Fibroblast of peridontal ligament (primary cell): Measurements from ENCODE around the gene OR8K5.
"Not testable (repeated sequence)": the region's sequence is repeated elsewhere in the genome, so short reads cannot be mapped to it uniquely, and the experiment has no call there.

ENCODE experiments used
- DNase-seq: peaks from one replicate; pipeline ENCODE4 v3.0.0-alpha.2; 2010; ENCODE audit errors: extremely low read depth

OR8K5 gene, protein sequence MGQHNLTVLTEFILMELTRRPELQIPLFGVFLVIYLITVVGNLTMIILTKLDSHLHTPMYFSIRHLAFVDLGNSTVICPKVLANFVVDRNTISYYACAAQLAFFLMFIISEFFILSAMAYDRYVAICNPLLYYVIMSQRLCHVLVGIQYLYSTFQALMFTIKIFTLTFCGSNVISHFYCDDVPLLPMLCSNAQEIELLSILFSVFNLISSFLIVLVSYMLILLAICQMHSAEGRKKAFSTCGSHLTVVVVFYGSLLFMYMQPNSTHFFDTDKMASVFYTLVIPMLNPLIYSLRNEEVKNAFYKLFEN

DNA sequence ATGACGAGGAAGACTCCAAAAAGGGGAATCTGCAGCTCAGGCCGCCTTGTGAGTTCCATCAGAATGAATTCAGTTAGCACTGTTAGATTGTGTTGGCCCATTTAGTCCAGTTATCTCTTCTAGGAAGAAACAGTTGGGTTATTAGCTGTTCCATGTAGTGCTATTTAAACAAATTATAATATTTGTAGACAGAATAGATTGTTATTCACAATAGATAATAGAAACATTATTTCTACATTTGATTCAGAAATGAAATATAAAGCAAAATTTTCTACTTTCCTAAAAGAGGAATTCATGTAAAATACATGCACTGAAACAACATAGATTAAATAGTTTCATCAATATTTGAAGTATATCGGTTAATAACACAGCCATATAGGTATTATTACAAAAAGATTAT is at the start of gene OR8K5:
Gene OR8K5 (minus strand): TSS at position 101 of the 400 bp plus-strand sequence. CDS start 0 bp downstream, at position 101.
- DNase-seq: no peak

DNA sequence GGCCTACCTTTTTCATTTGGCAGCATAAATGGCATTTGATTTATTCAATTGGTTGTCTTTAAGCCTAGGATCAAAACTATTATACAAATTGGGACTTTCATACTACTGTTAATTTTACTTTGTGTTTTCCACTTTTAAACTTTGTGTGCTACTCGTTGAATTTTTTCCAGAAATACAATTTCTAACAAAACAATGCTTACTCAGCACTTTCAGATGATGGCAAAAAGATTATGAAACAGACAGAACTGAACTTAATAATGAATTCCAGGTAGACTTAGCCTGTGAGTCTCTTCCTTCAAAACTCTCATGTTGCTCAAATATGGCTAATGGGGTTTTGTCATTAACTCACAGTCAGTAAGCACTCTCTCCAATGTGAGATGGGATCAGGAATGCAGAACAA is 47.7 kb upstream of the OR8K5 start:
- DNase-seq: no peak

DNA sequence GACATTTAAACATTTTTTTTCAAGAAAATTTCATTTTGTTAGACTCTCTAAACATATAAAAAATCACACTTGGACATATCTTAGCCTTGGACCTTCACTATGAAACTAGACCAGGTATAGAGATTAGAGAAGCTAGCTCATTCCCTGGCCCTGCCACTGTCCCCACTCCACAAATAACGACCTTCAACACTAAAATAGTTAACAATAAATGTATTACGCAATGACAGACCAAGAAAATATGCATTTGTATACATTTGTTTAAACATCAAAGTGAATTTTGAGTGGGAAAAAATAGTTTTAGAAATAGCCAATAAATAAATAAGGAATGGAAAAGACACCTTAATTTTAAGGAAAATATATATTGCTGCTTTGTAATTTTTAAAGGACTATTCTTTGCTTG is 37.2 kb upstream of the OR8K5 start:
- DNase-seq: no peak

DNA sequence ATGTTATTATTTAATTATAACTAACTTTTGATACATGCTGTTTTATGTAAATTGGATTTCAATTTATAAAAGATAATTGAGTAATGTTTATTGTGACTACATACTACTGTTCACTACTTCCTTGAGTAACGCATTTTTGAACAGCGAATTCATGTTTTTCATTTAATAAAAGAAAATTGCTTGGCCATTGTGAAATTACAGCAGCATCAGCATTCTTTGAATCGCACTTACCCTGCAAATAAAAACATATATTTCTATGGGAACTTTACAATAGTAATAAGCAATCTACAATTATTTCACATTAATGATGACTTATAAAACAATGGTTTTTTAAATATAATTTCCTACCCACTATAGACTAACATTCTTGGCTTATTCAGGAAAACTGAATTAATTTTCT is 36.6 kb upstream of the OR8K5 start:
- no peak for DNase-seq

DNA sequence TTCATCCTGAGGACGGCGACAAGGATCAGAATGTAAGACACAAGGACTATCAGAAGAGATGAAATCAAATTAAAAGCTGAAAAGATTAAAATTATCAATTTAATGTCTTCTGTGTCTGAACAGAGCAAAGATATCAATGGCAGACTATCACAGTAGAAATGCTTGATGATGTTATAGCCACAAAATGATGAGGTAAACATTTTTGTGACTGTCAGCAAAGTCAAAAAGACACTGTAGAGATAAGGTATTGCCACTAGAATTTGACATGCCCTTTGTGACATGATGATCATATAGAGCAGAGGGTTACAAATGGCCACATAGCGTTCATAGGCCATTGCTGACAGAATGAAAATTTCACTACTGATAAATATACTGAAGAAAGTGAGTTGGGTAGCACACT is 28.5 kb upstream of the OR8K5 start:
- DNase-seq: no peak

DNA sequence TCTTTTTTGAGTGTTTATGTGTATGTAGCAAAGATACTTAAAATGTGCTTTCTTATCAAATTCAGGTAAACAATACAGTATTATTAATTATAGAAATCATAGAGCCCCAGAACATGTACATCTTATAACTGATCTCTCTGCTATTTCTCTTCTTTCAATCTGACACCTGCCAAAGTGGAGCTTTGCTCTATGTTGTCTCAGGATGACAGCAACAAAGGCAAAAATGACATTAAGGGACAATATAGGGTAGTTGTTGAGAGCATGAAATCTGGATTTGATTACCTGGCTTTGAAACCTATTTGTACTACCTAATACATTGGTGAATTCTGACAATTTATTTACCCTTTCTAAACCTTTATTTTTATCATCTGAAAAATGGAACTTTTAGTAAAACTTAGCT is 23.3 kb upstream of the OR8K5 start:
- DNase-seq: no peak

DNA sequence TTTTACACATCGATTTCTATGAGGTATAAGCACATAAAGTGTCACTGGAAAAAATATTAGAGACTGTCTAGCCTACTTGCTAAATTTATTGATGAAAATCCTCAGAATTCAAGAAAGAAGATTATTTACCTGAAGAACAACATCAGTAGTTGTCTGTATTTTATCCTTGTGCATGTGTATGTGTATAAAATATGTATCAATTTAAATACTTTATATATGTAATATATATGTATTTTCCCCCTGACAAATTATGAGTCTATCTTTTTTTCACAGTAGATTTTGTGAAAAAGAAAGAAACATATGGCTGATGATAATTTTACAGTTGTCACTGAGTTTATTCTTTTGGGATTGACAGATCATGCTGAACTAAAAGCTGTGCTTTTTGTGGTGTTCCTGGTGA is 16.2 kb upstream of the OR8K5 start, which contains the start of gene OR5J2:
Gene OR5J2 (plus strand): TSS at position 301 of the 400 bp plus-strand sequence. CDS start 0 bp downstream, at position 301.
- no peak for DNase-seq

DNA sequence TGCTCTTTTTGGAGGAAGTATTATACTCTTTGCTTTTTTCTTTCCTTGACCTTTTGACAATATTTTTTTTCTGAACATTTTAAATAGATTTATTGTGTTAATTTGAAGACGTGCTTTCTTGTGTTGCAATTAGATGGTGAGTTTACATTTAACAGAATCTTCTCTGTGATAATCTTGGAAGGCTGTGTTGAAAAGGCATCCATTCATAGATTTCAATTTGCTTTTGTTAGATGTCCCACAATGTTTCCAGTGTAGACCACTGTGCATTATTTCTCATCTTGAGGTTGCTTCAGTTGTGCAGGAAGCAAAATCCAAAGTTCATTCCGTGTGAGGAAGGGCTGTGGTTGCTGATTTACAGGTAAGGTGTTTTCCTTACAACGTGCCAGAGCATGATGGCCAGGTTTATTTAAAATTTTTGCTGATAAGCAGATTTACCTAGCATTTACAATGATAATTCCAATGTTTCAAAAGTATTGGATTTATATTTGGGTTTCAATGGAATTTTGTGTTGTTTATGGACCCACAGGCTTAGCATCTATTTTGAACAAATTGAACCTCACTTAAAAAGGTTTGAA is 12.2 kb upstream of the OR8K5 start:
- DNase-seq: no peak

DNA sequence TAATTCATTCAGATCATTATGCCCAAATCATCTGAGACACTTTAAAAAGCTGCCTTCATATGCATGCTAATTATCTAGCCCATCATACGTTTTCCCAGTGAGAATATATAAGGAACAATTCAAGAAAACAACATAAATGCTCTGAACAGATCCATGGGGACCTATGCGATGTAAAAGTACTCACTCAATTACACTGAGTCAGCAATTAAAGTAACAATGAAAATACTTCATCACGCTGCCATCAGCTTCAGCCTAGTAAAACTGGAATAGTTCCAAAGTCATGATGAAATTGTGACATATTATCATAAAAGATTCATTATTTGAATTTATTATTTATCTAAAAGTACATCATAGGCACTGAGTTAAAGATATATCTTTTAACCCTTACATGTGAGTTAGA is 3.7 kb upstream of the OR8K5 start:
- DNase-seq: no peak

DNA sequence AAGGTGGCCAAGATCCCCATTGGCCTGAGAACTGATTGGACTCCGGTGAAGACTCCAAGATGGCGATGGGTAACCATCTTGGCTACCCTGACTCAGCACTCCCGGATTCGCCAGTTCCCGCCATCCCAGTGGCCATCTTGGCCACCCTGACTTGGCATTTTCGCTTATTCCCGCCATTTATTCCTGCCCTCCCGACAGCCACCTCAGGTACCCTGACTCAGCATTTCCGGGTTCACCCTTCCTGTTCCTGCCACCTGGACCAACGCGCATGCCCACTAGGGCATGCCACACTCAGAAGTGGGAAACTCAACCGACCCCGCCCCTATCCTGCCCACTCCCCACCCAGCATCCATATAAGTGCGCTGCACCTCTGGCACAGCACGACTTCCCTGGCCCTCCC is 7.8 kb downstream of the OR8K5 start:
- DNase-seq: no peak

DNA sequence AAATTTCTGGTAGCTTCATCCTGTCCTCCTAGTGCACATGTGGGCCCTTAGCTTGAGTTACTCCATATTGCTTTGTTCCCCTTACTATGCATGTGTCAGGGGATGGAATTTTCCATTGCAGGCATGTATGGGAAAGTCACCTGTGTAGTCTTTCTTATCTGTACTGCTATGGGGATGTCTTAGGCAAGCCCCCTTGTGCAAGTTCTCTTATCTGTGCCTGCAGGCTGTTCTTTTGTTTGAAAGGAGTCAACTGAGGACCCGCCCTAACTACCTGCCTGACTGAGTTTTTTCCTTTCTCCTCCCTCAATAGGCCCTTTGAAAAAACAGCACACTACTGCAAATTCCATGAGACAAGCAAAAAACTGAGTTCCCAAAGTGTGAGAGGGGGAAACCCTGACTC is 8.7 kb downstream of the OR8K5 start:
- DNase-seq: no peak

DNA sequence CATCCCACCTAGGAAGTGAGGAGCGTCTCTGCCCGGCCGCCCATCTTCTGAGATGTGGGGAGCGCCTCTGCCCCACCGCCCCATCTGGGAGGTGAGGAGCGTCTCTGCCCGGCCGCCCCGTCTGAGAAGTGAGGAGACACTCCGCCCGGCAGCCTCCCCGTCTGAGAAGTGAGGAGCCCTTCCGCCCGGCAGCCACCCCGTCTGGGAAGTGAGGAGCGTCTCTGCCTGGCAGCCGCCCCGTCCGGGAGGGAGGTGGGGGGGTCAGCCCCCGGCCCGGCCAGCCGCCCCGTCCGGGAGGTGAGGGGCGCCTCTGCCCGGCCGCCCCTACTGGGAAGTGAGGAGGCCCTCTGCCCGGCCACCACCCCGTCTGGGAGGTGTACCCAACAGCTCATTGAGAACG is 16.4 kb downstream of the OR8K5 start:
- not testable (repeated sequence) for DNase-seq

DNA sequence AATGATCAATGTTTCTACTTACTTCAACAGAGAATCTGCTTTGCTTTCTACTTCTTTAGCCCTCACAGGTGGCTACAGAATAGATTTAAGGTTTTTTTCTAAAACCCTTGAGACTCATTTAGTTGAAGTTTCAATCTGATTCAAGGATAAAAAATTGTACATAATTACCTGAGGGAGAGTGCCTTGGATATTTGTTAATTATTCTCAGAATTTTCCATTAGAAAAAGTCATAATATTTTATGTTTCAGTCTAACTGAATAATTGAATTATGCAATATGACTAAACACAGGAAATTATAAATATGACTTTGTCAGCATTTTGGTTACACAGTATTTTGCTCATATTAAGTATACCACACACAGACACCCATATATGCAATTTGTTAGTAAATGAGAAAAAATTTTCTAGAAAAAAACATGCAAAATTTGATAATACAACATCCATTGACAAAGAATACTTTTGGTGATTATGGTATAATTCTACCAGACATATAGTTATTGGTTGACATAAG is 19.9 kb downstream of the OR8K5 start, which contains the start of gene OR8J3:
Gene OR8J3 (minus strand): TSS at position 51 of the 511 bp plus-strand sequence. CDS start 2,483 bp downstream, outside the sequence.
- DNase-seq: no peak

DNA sequence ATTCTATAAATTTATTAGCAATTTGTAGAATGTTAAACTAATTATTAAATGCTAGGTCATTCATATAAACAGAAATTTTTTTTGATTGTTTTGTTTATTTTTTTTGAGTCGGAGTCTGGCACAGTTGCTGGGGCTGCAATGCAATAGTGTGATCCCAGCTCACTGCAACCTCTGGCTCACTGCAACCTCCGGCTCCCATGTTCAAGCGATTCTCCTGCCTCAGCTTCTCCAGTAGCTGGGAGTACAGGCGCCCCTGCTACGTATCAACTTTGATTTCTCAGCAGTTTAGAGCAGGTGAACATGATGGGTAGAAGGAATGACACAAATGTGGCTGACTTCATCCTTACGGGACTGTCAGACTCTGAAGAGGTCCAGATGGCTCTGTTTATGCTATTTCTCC is 38.0 kb downstream of the OR8K5 start, which contains the start of gene OR8H3:
Gene OR8H3 (plus strand): TSS at position 301 of the 400 bp plus-strand sequence. CDS start 0 bp downstream, at position 301.
- DNase-seq: no peak
